T-helper 2 cell treated with Interferon-gamma antibody and Interleukin-4, amounts not matched to agents 5 μg/mL and 100 μg/mL, for 36 hours (primary cell): ENCODE results near the gene SSPN.
A peak's percentile ranks its signal among the peaks of the same experiment; 100 is the strongest.

Experiments used
- DNase-seq: peaks from one replicate; pipeline ENCODE4 v3.0.0; 2021; ENCODE audit warnings: low spot score
- H3K27ac Mint-ChIP-seq: one replicate; pipeline ENCODE4 v1.8.0; 2021; ENCODE audit warnings: mild to moderate bottlenecking, mixed read lengths
- H3K27me3 Mint-ChIP-seq: one replicate; pipeline ENCODE4 v1.8.0; 2021; ENCODE audit warnings: low read depth, mixed read lengths
- H3K36me3 Mint-ChIP-seq: one replicate; pipeline ENCODE4 v1.8.0; 2021; ENCODE audit warnings: low read depth, mixed read lengths
- H3K4me1 Mint-ChIP-seq: one replicate; pipeline ENCODE4 v1.8.0; 2021; ENCODE audit warnings: low read depth, mixed read lengths
- H3K4me3 Mint-ChIP-seq: one replicate; pipeline ENCODE4 v1.8.0; 2022; ENCODE audit warnings: mild to moderate bottlenecking, moderate library complexity, mixed read lengths
- H3K9me3 Mint-ChIP-seq: one replicate; pipeline ENCODE4 v1.8.0; 2021; ENCODE audit warnings: mixed read lengths

The SSPN gene

GRCh38 chr12:26172539-26172938 is 22.8 kb upstream of the SSPN start:
- DNase-seq, result no peak
- no peak overlapping the region for H3K4me3 Mint-ChIP-seq
- no peaks in the 10 kb centered on the region for H3K9me3 Mint-ChIP-seq
- H3K27me3 Mint-ChIP-seq, result peaks cover 16% of the 10 kb centered on the region
- no peak overlapping the region for H3K27ac Mint-ChIP-seq
- H3K4me1 Mint-ChIP-seq, result no peaks in the 10 kb centered on the region
- no peaks in the 10 kb centered on the region for H3K36me3 Mint-ChIP-seq

GRCh38 chr12:26172946-26173552 is 22.3 kb upstream of the SSPN start:
- Mint-ChIP-seq H3K9me3 (no peaks in the 10 kb centered on the region), H3K4me3 (no peak overlapping the region), H3K27ac (no peak overlapping the region), H3K36me3 (no peaks in the 10 kb centered on the region), H3K4me1 (no peaks in the 10 kb centered on the region), H3K27me3 (peaks cover 15% of the 10 kb centered on the region)
- no peak for DNase-seq

GRCh38 chr12:26176725-26177124 is 18.6 kb upstream of the SSPN start:
- no peak overlapping the region for H3K27ac Mint-ChIP-seq
- H3K27me3 Mint-ChIP-seq, result peaks cover 18% of the 10 kb centered on the region
- no peaks in the 10 kb centered on the region for H3K9me3 Mint-ChIP-seq
- H3K4me3 Mint-ChIP-seq, result no peak overlapping the region
- no peaks in the 10 kb centered on the region for H3K36me3 Mint-ChIP-seq
- no peaks in the 10 kb centered on the region for H3K4me1 Mint-ChIP-seq
- no peak for DNase-seq

DNA sequence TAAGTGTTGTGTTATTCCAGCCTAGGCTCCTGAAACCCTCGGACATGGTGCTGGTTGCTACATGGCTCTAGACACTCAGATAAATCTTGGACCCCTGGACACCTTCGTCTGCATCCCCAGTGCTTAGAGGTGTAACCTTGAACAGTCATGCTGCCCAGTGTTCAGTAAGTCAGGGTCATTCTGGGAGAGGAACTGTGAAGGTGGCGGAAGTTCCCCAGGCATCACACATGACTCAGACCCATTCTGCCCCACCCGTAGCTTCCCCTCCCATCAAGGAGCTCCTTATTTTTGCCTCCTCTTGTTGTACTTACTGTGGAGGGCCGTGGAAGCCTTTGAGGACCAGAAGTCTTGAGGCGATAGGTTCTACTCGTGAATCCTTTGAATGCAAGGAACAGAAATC is 18.1 kb upstream of the SSPN start:
- no peaks in the 10 kb centered on the region for H3K36me3 Mint-ChIP-seq
- H3K4me1 Mint-ChIP-seq, result no peaks in the 10 kb centered on the region
- no peak overlapping the region for H3K4me3 Mint-ChIP-seq
- DNase-seq, result no peak
- H3K9me3 Mint-ChIP-seq, result no peaks in the 10 kb centered on the region
- no peak overlapping the region for H3K27ac Mint-ChIP-seq
- H3K27me3 Mint-ChIP-seq, result peaks cover 19% of the 10 kb centered on the region

- H3K36me3 Mint-ChIP-seq, result no peaks in the 10 kb centered on the region
- H3K4me3 Mint-ChIP-seq, result no peak overlapping the region
- H3K9me3 Mint-ChIP-seq, result no peaks in the 10 kb centered on the region
- no peak overlapping the region for H3K27ac Mint-ChIP-seq
- DNase-seq, result no peak
- no peaks in the 10 kb centered on the region for H3K4me1 Mint-ChIP-seq
- peaks cover 28% of the 10 kb centered on the region for H3K27me3 Mint-ChIP-seq
Measured at GRCh38 chr12:26179826-26180225, 15.5 kb upstream of the SSPN start.

DNA sequence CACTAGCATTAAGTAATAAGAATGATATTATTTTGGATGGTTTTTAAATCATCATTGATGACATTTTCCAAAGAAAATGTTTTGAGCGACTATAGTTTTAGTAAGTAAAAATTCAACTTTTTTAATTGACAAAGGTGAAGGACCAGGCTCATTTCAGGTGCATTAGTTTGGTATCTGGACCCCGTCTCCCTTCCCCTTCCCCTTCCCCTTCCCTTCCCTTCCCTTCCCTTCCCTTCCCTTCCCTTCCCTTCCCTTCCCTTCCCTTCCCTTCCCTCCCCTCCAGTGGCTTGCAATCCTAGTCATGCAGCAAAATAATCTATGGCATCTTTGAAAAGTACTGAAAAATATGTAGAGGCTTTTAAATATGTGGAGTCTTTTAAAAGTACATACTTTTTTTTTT is 13.0 kb upstream of the SSPN start:
- Mint-ChIP-seq H3K4me1 (no peaks in the 10 kb centered on the region), H3K4me3 (no peak overlapping the region), H3K27me3 (peaks cover 27% of the 10 kb centered on the region), H3K27ac (no peak overlapping the region), H3K9me3 (no peaks in the 10 kb centered on the region), H3K36me3 (no peaks in the 10 kb centered on the region)
- no peak for DNase-seq

GRCh38 chr12:26185532-26186320 is 9.6 kb upstream of the SSPN start:
- Mint-ChIP-seq H3K27me3 (peaks cover 35% of the 10 kb centered on the region), H3K4me1 (no peaks in the 10 kb centered on the region)

DNA sequence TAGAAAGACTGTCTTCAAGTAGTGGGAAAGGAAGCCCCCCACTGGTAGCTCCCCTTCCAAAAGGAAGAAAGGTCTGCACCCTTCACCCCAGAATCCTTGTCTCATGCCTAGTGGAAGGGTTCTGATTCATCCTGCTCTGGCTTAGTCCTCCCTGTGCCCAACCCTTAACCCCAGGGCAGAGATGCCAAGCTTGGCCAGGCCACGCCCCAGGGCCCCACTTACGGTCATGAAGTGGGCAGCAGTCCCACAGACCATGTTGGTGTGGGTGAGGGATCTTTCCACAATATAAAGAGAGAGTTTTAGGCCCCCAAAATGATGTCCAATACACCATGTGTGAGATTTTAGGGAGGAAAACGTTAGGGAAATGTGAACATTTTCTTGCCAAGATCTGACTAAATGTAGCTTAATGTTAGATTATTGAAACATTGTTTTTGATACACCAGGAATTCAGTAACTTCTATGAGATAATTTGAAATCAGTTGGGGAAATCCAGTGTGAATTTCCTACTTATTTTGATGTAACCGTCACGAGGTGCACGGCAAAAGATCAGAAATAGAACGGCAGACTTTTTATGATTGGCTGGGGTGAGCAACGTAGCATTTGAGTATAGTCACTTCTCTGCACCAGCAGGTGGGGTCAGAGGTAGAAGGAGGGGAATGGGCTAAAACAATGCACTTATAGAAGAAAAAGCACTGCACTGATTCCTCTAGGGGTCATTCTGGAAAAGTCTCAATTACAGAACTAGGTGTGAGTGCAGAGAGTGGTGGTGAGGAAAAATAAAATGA is 8.2 kb upstream of the SSPN start:
- no peak overlapping the region for H3K27ac Mint-ChIP-seq

More at GRCh38 chr12:26185532-26186320, 9.6 kb upstream of the SSPN start:
- H3K27ac Mint-ChIP-seq, result no peak overlapping the region
- DNase-seq, result no peak
- no peaks in the 10 kb centered on the region for H3K36me3 Mint-ChIP-seq
- H3K9me3 Mint-ChIP-seq, result no peaks in the 10 kb centered on the region
- H3K4me3 Mint-ChIP-seq, result no peak overlapping the region

DNA sequence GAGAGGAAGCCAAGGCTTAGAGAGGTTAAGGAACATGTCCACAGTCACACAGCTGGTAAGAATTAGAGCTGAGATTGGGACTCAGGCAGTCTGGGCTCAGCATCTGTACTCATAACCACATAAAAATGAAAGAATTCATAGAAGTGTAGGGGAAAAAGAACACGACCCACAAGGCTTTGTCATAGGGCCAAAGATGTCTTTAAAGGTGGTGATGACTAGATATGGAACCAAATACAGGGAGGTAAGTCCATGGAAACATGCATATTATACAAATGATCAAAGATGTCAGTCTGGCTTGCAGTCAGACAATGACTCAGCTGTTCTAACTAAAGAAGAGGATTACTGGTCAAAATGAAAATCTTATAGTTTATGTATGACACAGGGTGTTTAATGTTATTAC is 7.2 kb upstream of the SSPN start:
- no peak overlapping the region for H3K27ac Mint-ChIP-seq
- DNase-seq, result no peak
- no peaks in the 10 kb centered on the region for H3K9me3 Mint-ChIP-seq
- no peaks in the 10 kb centered on the region for H3K36me3 Mint-ChIP-seq
- no peak overlapping the region for H3K4me3 Mint-ChIP-seq
- H3K27me3 Mint-ChIP-seq, result peaks cover 48% of the 10 kb centered on the region
- no peaks in the 10 kb centered on the region for H3K4me1 Mint-ChIP-seq

More for the DNA sequence above, 8.2 kb upstream of the SSPN start:
- Mint-ChIP-seq H3K27me3 (peaks cover 43% of the 10 kb centered on the region), H3K4me1 (no peaks in the 10 kb centered on the region), H3K9me3 (no peaks in the 10 kb centered on the region), H3K4me3 (no peak overlapping the region), H3K36me3 (no peaks in the 10 kb centered on the region)
- no peak for DNase-seq

DNA sequence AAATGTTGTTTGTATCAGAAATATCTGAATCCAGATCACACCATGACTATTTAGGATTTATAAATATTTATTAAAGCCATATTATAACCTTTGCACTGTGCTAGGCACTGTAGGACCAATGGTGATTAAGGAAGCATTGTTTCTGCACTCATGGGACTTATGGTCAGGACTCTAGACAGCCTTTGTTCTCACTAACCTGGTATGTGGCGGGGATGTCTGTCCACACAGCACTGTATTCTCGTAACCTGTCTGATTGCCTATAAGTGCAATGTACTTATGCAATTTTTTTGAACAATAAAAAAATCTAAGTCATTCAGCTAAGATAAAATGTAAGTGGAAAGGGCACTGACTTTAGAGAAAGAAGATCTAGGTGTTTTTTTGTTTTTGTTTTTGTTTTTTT is 6.7 kb upstream of the SSPN start:
- H3K9me3 Mint-ChIP-seq, result no peaks in the 10 kb centered on the region
- DNase-seq, result no peak
- no peak overlapping the region for H3K4me3 Mint-ChIP-seq
- H3K4me1 Mint-ChIP-seq, result no peaks in the 10 kb centered on the region
- peaks cover 45% of the 10 kb centered on the region for H3K27me3 Mint-ChIP-seq
- no peak overlapping the region for H3K27ac Mint-ChIP-seq
- no peaks in the 10 kb centered on the region for H3K36me3 Mint-ChIP-seq

DNA sequence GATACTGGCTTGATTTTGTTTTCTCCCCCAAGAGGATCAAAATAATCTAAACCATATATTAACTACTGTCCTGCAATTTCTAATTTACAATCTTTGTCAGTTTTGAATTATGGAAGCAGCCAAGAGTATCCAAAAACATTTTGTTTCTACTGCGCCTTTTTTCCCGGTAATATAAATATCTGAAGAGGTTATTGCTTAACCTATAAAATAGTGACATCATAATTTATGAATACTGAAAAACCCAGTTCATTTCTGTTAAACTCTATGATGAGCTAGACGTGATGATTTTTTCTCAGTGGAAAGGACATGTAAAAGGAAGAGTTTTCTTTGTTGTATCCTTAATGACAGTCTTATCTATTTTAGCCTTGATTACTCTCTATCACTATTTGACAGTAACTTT is 3.2 kb upstream of the SSPN start:
- Mint-ChIP-seq H3K27me3 (peaks cover 69% of the 10 kb centered on the region), H3K9me3 (no peaks in the 10 kb centered on the region)

GRCh38 chr12:26193539-26193938 is 1.8 kb upstream of the SSPN start:
- H3K36me3 Mint-ChIP-seq, result no peaks in the 10 kb centered on the region
- H3K27ac Mint-ChIP-seq, result no peak overlapping the region
- H3K9me3 Mint-ChIP-seq, result no peaks in the 10 kb centered on the region
- DNase-seq, result no peak
- no peak overlapping the region for H3K4me3 Mint-ChIP-seq
- H3K27me3 Mint-ChIP-seq, result peaks cover 76% of the 10 kb centered on the region
- H3K4me1 Mint-ChIP-seq, result no peaks in the 10 kb centered on the region

More for the DNA sequence above, 3.2 kb upstream of the SSPN start:
- H3K4me1 Mint-ChIP-seq, result no peaks in the 10 kb centered on the region
- no peak for DNase-seq
- H3K27ac Mint-ChIP-seq, result no peak overlapping the region
- no peak overlapping the region for H3K4me3 Mint-ChIP-seq
- H3K36me3 Mint-ChIP-seq, result no peaks in the 10 kb centered on the region

GRCh38 chr12:26195641-26196420 is 458 bp downstream of the SSPN start:
- Mint-ChIP-seq H3K4me3 (peak overlapping the region; percentile 72), H3K27ac (no peak overlapping the region), H3K4me1 (no peaks in the 10 kb centered on the region), H3K36me3 (no peaks in the 10 kb centered on the region), H3K9me3 (no peaks in the 10 kb centered on the region), H3K27me3 (peaks cover 65% of the 10 kb centered on the region)
- no peak for DNase-seq

- Mint-ChIP-seq H3K4me3 (no peak overlapping the region), H3K36me3 (no peaks in the 10 kb centered on the region), H3K9me3 (no peaks in the 10 kb centered on the region), H3K4me1 (no peaks in the 10 kb centered on the region), H3K27ac (no peak overlapping the region), H3K27me3 (peaks cover 63% of the 10 kb centered on the region)
- DNase-seq, result no peak
Measured at GRCh38 chr12:26196421-26196716, 996 bp downstream of the SSPN start.
